Kidney (tissue), 14 donors: Measurements from ENCODE around the gene HHLA2. TPM values are rescaled to one million over a fixed set of nuclear protein-coding genes. Genes with fewer than 3 reads are reported as not detected.
A peak's percentile ranks its signal among the peaks of the same experiment; 100 is the strongest.

Experiments
- DNase-seq, 5 donors: peaks; one replicate each; pipeline ENCODE4 v3.0.0-alpha.2; 2013 to 2020
- FAIRE-seq: peaks from 2 replicates; lab custom pipeline; 2012; peaks lifted over from hg19 to GRCh38; lab: Jason Lieb, UNC
- H3K27ac ChIP-seq, 2 donors: one replicate each; pipeline ENCODE4 v1.7.0; 2013; ENCODE audit warnings: low read depth in 2 of 2, low read length in 2 of 2, inconsistent platforms in 1 of 2
- H3K27me3 ChIP-seq: one replicate; pipeline ENCODE4 v1.7.1; 2013; ENCODE audit warnings: low read length, inconsistent platforms; ENCODE audit not compliant: control insufficient read depth, insufficient read depth
- H3K36me3 ChIP-seq, 3 donors: one replicate each; pipeline versions ENCODE4 v1.7.0 to v1.7.1; 2013; ENCODE audit warnings: low read length in 3 of 3, control low read depth in 1 of 3, inconsistent platforms in 1 of 3; ENCODE audit not compliant: insufficient read depth in 3 of 3, control insufficient read depth in 2 of 3
- H3K4me1 ChIP-seq, 3 donors: one replicate each; pipeline versions ENCODE4 v1.7.0 to v1.7.1; 2013; ENCODE audit warnings: low read length in 3 of 3, inconsistent platforms in 1 of 3, low read depth in 1 of 3; ENCODE audit not compliant: control insufficient read depth in 2 of 3, insufficient read depth in 2 of 3
- H3K4me3 ChIP-seq, 3 donors: one replicate each; pipeline versions ENCODE4 v1.7.0 to v1.8.1; 2013; ENCODE audit warnings: low read length in 3 of 3, control low read depth in 1 of 3, inconsistent platforms in 1 of 3
- H3K9ac ChIP-seq, 3 donors: one replicate each; pipeline versions ENCODE4 v1.7.0 to v1.7.1; 2013; ENCODE audit warnings: low read length in 3 of 3, control low read depth in 1 of 3, inconsistent platforms in 1 of 3
- H3K9me3 ChIP-seq, 3 donors: one replicate each; pipeline versions ENCODE4 v1.7.0 to v1.7.1; 2013; ENCODE audit warnings: low read length in 3 of 3, control low read depth in 1 of 3, inconsistent platforms in 1 of 3; ENCODE audit not compliant: control insufficient read depth in 2 of 3, insufficient read depth in 1 of 3
- intact Hi-C: fragments of 100-400 bp; cut with DNase I; formaldehyde crosslinking; loops from one replicate; pipeline ENCODE4 v1.11.1; 2022
- polyA plus RNA-seq: library from polyadenylated mRNA; stranded (reverse); fragments of 350-450 nt; fragmentation: Illumina TruSeq; extraction: RNeasy Lipid Tissue Mini Kit (QIAGEN cat#74804); gene quantifications from one replicate; pipeline ENCODE4 v1.2.3, GENCODE V29; 2014; ENCODE audit warnings: low read depth, low replicate concordance; ENCODE audit not compliant: insufficient read depth
- total RNA-seq: library from RNA; stranded (reverse); fragmentation: NEBNext Ultra II Directional; extraction: Animal tissue kit (Norgen Biotek cat#: 25700); gene quantifications from one replicate; pipeline ENCODE4 v1.2.1, GENCODE V29; 2021
- TF ChIP-seq, protein P1 (sequence below): IDR thresholded peaks from 3 replicates; pipeline ENCODE4 v1.5.1; 2012; ENCODE audit warnings: mild to moderate bottlenecking, moderate library complexity, borderline replicate concordance; ENCODE audit not compliant: insufficient read depth; ENCODE audit errors: extremely low read depth
- donor health status: control.
- donor health status: control.
- donor health status: control.
- donor health status: control.
- donor health status: control.
- donor health status: DM: yes; HTN: yes; CAD: no.
- donor health status: Normal renal cell carcinoma (clear cell type).

The HHLA2 gene
- total and polyA plus RNA-seq, 2 donors from 2014 or later: 5.1 to 18.8 TPM

DNA sequence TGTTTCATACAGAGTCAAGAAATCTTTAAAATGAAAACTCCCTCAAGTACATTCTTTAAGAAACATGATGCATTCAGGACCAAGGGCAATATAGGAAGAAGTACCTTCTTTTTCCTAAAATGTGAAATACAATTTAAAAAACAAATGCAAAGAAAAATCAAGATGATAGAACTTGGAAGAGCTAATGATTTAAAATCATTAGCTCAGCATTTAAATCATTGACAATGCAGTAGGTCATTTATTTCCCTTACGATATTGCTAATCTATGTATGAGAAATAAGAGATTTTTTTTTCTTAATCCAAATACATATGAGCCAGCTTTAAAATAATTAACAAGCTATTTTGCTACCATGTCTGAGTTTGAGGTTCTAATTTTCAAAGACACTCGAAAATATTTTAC lies 105.5 kb downstream of the HHLA2 start:
- no peak overlapping the region for H3K27ac ChIP-seq
- no peak overlapping the region for H3K4me3 ChIP-seq
- H3K27me3 ChIP-seq: no peaks in the 10 kb centered on the region
- peaks cover 0 to 3% (median 0%) of the 10 kb centered on the region in 3 donors for H3K9me3 ChIP-seq
- H3K36me3 ChIP-seq: no peaks in the 10 kb centered on the region
- H3K9ac ChIP-seq: no peak overlapping the region
- H3K4me1 ChIP-seq: no peaks in the 10 kb centered on the region
- intact Hi-C loops: no loop called here
- no peak for DNase-seq
- TF ChIP-seq, protein P1, sequence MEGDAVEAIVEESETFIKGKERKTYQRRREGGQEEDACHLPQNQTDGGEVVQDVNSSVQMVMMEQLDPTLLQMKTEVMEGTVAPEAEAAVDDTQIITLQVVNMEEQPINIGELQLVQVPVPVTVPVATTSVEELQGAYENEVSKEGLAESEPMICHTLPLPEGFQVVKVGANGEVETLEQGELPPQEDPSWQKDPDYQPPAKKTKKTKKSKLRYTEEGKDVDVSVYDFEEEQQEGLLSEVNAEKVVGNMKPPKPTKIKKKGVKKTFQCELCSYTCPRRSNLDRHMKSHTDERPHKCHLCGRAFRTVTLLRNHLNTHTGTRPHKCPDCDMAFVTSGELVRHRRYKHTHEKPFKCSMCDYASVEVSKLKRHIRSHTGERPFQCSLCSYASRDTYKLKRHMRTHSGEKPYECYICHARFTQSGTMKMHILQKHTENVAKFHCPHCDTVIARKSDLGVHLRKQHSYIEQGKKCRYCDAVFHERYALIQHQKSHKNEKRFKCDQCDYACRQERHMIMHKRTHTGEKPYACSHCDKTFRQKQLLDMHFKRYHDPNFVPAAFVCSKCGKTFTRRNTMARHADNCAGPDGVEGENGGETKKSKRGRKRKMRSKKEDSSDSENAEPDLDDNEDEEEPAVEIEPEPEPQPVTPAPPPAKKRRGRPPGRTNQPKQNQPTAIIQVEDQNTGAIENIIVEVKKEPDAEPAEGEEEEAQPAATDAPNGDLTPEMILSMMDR: no peak
- FAIRE-seq: no peak

DNA sequence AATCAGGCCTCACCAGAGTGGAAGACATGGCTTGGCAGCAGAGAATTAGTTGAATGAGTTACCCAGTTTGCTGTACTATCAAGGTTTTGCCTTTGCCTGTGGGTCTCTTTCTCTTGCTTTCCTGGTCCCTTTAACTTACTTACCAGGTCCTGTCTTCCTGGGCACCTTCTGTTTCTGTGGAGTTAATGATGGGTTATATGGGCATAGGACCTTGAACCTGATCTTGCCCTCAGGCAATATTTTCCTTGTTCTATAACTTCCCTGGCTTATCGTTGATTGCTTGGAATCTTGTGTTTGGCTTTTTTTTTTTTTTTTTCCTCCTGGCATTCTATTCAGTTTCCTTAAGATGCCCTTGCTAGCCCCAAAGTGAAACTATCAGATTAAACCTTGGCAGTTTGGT lies 106.8 kb downstream of the HHLA2 start:
- intact Hi-C loops: no loop called here
- Histone ChIP-seq H3K9me3 (peaks cover 0 to 3% (median 0%) of the 10 kb centered on the region in 3 donors), H3K27me3 (no peaks in the 10 kb centered on the region), H3K4me3 (no peak overlapping the region), H3K27ac (no peak overlapping the region), H3K36me3 (no peaks in the 10 kb centered on the region), H3K4me1 (no peaks in the 10 kb centered on the region), H3K9ac (no peak overlapping the region)
- FAIRE-seq (no peak), DNase-seq (peak in 1 of 5 donors; percentile 20)
- TF ChIP-seq, protein P1: no peak

DNA sequence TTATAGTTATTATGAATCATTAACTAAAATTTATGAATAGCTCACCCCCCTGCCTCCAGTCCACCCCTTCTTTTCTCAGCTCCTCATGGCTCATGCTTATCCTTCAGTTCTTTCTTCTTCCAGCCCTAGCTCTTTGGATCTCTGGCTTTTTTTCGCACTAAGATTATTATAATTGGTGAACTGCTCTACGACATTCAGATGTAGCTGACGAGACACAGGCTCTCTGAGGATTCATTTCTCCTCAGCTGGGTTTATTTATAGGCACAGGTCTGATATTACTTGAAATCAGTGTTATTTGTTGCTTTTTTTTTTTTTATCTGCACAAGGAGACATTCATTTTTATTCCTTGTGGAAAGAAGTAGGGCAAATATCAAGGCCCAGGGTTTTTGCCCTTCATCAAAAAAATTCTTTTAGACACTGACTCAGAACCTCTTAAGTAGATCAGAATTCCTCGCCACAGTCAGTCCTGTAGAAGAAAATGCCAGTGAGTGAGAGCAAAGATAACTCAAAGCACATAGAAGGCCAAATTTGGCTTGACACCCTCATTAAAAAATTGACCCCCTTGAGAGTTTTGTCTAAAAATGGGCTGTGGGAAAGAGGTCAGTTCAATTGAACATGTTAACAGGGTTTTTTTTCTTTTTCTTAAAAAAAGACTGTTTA lies 107.5 kb downstream of the HHLA2 start:
- Histone ChIP-seq H3K4me3 (no peak overlapping the region), H3K36me3 (no peaks in the 10 kb centered on the region), H3K27ac (no peak overlapping the region), H3K9ac (no peak overlapping the region), H3K4me1 (no peaks in the 10 kb centered on the region), H3K9me3 (peaks cover 0 to 3% (median 0%) of the 10 kb centered on the region in 3 donors), H3K27me3 (no peaks in the 10 kb centered on the region)
- FAIRE-seq (no peak), DNase-seq (no peak)
- intact Hi-C loops: no loop called here
- TF ChIP-seq, protein P1: no peak

DNA sequence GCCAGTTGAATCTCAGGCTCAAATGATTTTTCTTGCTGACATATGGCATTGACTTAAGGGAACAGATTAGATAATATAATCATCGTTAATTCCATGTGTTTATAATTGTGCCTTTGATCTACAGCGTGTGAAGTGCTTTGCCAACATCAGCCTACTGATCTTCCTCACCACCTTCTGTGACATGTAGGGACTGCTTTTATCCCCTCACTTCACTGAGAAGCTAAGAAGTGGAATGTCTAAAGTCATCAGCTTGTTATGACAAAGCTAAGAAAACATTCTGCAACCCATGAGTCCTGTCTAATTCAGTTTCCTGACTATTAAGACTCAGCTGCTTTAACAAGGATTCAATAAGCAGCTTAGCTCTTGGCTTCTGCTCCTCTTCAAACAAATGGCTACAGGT lies 108.0 kb downstream of the HHLA2 start:
- no peak overlapping the region for H3K4me3 ChIP-seq
- no peaks in the 10 kb centered on the region for H3K27me3 ChIP-seq
- DNase-seq (no peak), FAIRE-seq (no peak)
- TF ChIP-seq, protein P1: no peak
- H3K36me3 ChIP-seq: no peaks in the 10 kb centered on the region
- H3K9ac ChIP-seq: no peak overlapping the region
- intact Hi-C loops: no loop called here
- H3K9me3 ChIP-seq: peaks cover 0 to 3% (median 0%) of the 10 kb centered on the region in 3 donors
- no peaks in the 10 kb centered on the region for H3K4me1 ChIP-seq
- no peak overlapping the region for H3K27ac ChIP-seq
